ENCODE data around the gene CHRM2. TPM values are rescaled to one million over a fixed set of nuclear protein-coding genes. Genes with fewer than 3 reads are reported as not detected.
A peak's percentile ranks its signal among the peaks of the same experiment; 100 is the strongest.

Gene CHRM2
- polyA plus RNA-seq, 1 of the 3 experiments (the other 2 are of a cell fraction) = 0.23 TPM

- Histone ChIP-seq H3K9me2 (no peaks in the 10 kb centered on the region; the same call in 1 of the 2 replicates), H3K4me2 (no peak overlapping the region), H2AFZ (ENCODE audit: low read depth) (no peak overlapping the region), H3K27ac (ENCODE audit: low read depth in 2 of 2, low read length in 1 of 2) (no peak overlapping the region), H3K4me1 (ENCODE audit: control insufficient read depth in 1 of 2, insufficient read depth in 2 of 2, low read depth in 1 of 2, low read length in 1 of 2) (no peaks in the 10 kb centered on the region; a peak in 1 of 4 replicates), H3K79me2 (ENCODE audit: insufficient read depth) (no peaks in the 10 kb centered on the region), H3K36me3 (replicated peaks in 1 of 2; ENCODE audit: control insufficient read depth in 1 of 2, insufficient read depth in 2 of 2, low read length in 1 of 2) (no peaks in the 10 kb centered on the region), H3F3A (replicated peaks; ENCODE audit: insufficient read depth) (no peaks in the 10 kb centered on the region), H3K27me3 (ENCODE audit: insufficient read depth) (no peaks in the 10 kb centered on the region), H3K9me3 (no peaks in the 10 kb centered on the region), H3K9ac (no peak overlapping the region), H4K20me1 (ENCODE audit: insufficient read depth) (no peaks in the 10 kb centered on the region), H3K4me3 (ENCODE audit: low read depth in 2 of 2, low read length in 1 of 2) (no peak overlapping the region)
- TF ChIP-seq ELF1 (IDR thresholded peaks at IDR 0.05) (no peak), RAD21 (IDR thresholded peaks at IDR 0.05; ENCODE audit: low read length) (peak; percentile 32; the same call in 1 of the 2 replicates)
- no peak for DNase-seq
- CTCF ChIA-PET = no interaction called here
- 37% methylated on average over 6 of the region's 6 CpGs for WGBS (ENCODE audit: low lambda C conversion rate)
- POLR2A ChIA-PET = no interaction called here
Measured at GRCh38 chr7:136911344-136911743, 42.9 kb downstream of the CHRM2 start.

- H3K36me3 ChIP-seq (replicated peaks in 1 of 2; ENCODE audit: control insufficient read depth in 1 of 2, insufficient read depth in 2 of 2, low read length in 1 of 2) = no peaks in the 10 kb centered on the region
- H3K9ac ChIP-seq = no peak overlapping the region
- H3K4me1 ChIP-seq (ENCODE audit: control insufficient read depth in 1 of 2, insufficient read depth in 2 of 2, low read depth in 1 of 2, low read length in 1 of 2) = no peaks in the 10 kb centered on the region; a peak in 1 of 4 replicates
- no peaks in the 10 kb centered on the region; the same call in 1 of the 2 replicates for H3K9me2 ChIP-seq
- no peak overlapping the region for H2AFZ ChIP-seq (ENCODE audit: low read depth)
- no peaks in the 10 kb centered on the region for H3K9me3 ChIP-seq
- no peaks in the 10 kb centered on the region for H3K27me3 ChIP-seq (ENCODE audit: insufficient read depth)
- ChIA-PET POLR2A (no interaction called here), CTCF (interaction anchor here (1.0 to 1.3 kb wide), 2 partner anchors 12 to 19 kb away, joined by 4 read pairs; no protein-coding TSS in a partner anchor)
- 26% methylated on average over 3 of the region's 3 CpGs for WGBS (ENCODE audit: low lambda C conversion rate)
- no peaks in the 10 kb centered on the region for H3F3A ChIP-seq (replicated peaks; ENCODE audit: insufficient read depth)
- H3K79me2 ChIP-seq (ENCODE audit: insufficient read depth) = no peaks in the 10 kb centered on the region
- no peak for DNase-seq
- H3K27ac ChIP-seq (ENCODE audit: low read depth in 2 of 2, low read length in 1 of 2) = no peak overlapping the region
- TF ChIP-seq FOXM1 (IDR thresholded peaks at IDR 0.05; ENCODE audit: low read depth) (no peak), GATA2 (CRISPR knock-in tag; IDR thresholded peaks at IDR 0.05) (no peak), NFIC (IDR thresholded peaks at IDR 0.05; ENCODE audit: borderline replicate concordance) (no peak), RFX5 (IDR thresholded peaks at IDR 0.05; ENCODE audit: low read length) (no peak), PBX3 (IDR thresholded peaks at IDR 0.05) (no peak)
- H3K4me3 ChIP-seq (ENCODE audit: low read depth in 2 of 2, low read length in 1 of 2) = no peak overlapping the region
- no peaks in the 10 kb centered on the region for H4K20me1 ChIP-seq (ENCODE audit: insufficient read depth)
- H3K4me2 ChIP-seq = no peak overlapping the region
Measured at GRCh38 chr7:136912339-136912738, 43.9 kb downstream of the CHRM2 start.

GRCh38 chr7:136914016-136914415 lies 45.6 kb downstream of the CHRM2 start:
- no peaks in the 10 kb centered on the region; a peak in 1 of 4 replicates for H3K4me1 ChIP-seq (ENCODE audit: control insufficient read depth in 1 of 2, insufficient read depth in 2 of 2, low read depth in 1 of 2, low read length in 1 of 2)
- H3K9me3 ChIP-seq = no peaks in the 10 kb centered on the region
- no peak overlapping the region for H3K4me2 ChIP-seq
- H3K36me3 ChIP-seq (replicated peaks in 1 of 2; ENCODE audit: control insufficient read depth in 1 of 2, insufficient read depth in 2 of 2, low read length in 1 of 2) = no peaks in the 10 kb centered on the region
- DNase-seq = no peak
- H4K20me1 ChIP-seq (ENCODE audit: insufficient read depth) = no peaks in the 10 kb centered on the region
- no peaks in the 10 kb centered on the region for H3K27me3 ChIP-seq (ENCODE audit: insufficient read depth)
- H3F3A ChIP-seq (replicated peaks; ENCODE audit: insufficient read depth) = no peaks in the 10 kb centered on the region
- POLR2A ChIA-PET = no interaction called here
- no peaks in the 10 kb centered on the region; the same call in 1 of the 2 replicates for H3K9me2 ChIP-seq
- H3K4me3 ChIP-seq (ENCODE audit: low read depth in 2 of 2, low read length in 1 of 2) = no peak overlapping the region
- no peak overlapping the region for H2AFZ ChIP-seq (ENCODE audit: low read depth)
- no peak overlapping the region for H3K9ac ChIP-seq
- no peak for TF ChIP-seq RAD21 (IDR thresholded peaks at IDR 0.05; ENCODE audit: low read length)
- no peak for TF ChIP-seq YY1 (IDR thresholded peaks at IDR 0.05; ENCODE audit: low read depth)
- TF ChIP-seq POLR2AphosphoS5 (IDR thresholded peaks at IDR 0.05; ENCODE audit: low read depth, low read length) = no peak
- no peak for TF ChIP-seq RXRA (IDR thresholded peaks at IDR 0.05; ENCODE audit: borderline replicate concordance, low read depth)
- no peaks in the 10 kb centered on the region for H3K79me2 ChIP-seq (ENCODE audit: insufficient read depth)
- no peak overlapping the region for H3K27ac ChIP-seq (ENCODE audit: low read depth in 2 of 2, low read length in 1 of 2)
- WGBS (ENCODE audit: low lambda C conversion rate) = 38% methylated on average over 3 of the region's 3 CpGs
- CTCF ChIA-PET = interaction anchor here (0.9 kb wide), 1 partner anchor 39 kb away, joined by 3 read pairs; no protein-coding TSS in a partner anchor
